Panc1 (cell line): ENCODE results near the gene PTPN1.

Source experiments
- CTCF ChIP-seq: fragments of 450-650 bp; IDR thresholded peaks from 2 replicates; pipeline ENCODE4 v1.5.1; 2017; ENCODE audit warnings: mild to moderate bottlenecking
- SIN3A ChIP-seq: IDR thresholded peaks from 2 replicates; pipeline ENCODE4 v1.6.1; 2012; ENCODE audit warnings: low read depth, mild to moderate bottlenecking, low read length, moderate library complexity, borderline replicate concordance; ENCODE audit not compliant: insufficient read depth

- TF ChIP-seq SIN3A (no peak), CTCF (no peak)
Observed at GRCh38 chr20:50584687-50585086, 74.5 kb downstream of the PTPN1 start.
